ENCODE data around the gene CNGA2. TPM values are rescaled to one million over a fixed set of nuclear protein-coding genes. Genes with fewer than 3 reads are reported as not detected.

Gene CNGA2
- total RNA-seq (not detected), polyA plus RNA-seq (not detected)
- long read RNA-seq, donor 1 = 0 reads
- long read RNA-seq, donor 2 = 0 reads
- long read RNA-seq, donor 3 = 0 reads
- long read RNA-seq, donor 4 = 0 reads
- long read RNA-seq, donor 5 = 0 reads
- long read RNA-seq, donor 6 = 0 reads
- long read RNA-seq, donor 7 = 0 reads
- long read RNA-seq, donor 8 = 0 reads
- long read RNA-seq, donor 9 = 0 reads
- long read RNA-seq, donor 10 = 0 reads

GRCh38 chrX:151734446-151734845 lies at the start of gene CNGA2:
CNGA2 (plus strand) TSS chrX:151734746; CDS start chrX:151738484, 3,738 bp downstream.
- no peaks in the 10 kb centered on the region for H3K36me3 ChIP-seq (replicated peaks in 1 of 2)
- no peak for DNase-seq
- H3K4me1 ChIP-seq (replicated peaks in 1 of 2) = no peaks in the 10 kb centered on the region
- 63 to 68% (median 67%) methylated on average over 4 of the region's 4 CpGs for WGBS, 4 donors
- TF ChIP-seq, protein P1, sequence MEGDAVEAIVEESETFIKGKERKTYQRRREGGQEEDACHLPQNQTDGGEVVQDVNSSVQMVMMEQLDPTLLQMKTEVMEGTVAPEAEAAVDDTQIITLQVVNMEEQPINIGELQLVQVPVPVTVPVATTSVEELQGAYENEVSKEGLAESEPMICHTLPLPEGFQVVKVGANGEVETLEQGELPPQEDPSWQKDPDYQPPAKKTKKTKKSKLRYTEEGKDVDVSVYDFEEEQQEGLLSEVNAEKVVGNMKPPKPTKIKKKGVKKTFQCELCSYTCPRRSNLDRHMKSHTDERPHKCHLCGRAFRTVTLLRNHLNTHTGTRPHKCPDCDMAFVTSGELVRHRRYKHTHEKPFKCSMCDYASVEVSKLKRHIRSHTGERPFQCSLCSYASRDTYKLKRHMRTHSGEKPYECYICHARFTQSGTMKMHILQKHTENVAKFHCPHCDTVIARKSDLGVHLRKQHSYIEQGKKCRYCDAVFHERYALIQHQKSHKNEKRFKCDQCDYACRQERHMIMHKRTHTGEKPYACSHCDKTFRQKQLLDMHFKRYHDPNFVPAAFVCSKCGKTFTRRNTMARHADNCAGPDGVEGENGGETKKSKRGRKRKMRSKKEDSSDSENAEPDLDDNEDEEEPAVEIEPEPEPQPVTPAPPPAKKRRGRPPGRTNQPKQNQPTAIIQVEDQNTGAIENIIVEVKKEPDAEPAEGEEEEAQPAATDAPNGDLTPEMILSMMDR (IDR thresholded peaks at IDR 0.05) = no peak
- TF ChIP-seq POLR2A (IDR thresholded peaks at IDR 0.05) = no peak
- intact Hi-C loops (cut with DNase I) = no loop called here
- H3K4me3 ChIP-seq = no peak within 1 kb of the TSS
- H3K27ac ChIP-seq = no peak within 1 kb of the TSS
- H3K27me3 ChIP-seq = no peaks in the 10 kb centered on the region
- no peaks in the 10 kb centered on the region for H3K9me3 ChIP-seq (replicated peaks in 1 of 3)

GRCh38 chrX:151687635-151688034 lies 46.9 kb upstream of the CNGA2 start:
- Histone ChIP-seq H3K4me3 (no peak overlapping the region), H3K9me3 (replicated peaks in 1 of 3) (no peaks in the 10 kb centered on the region), H3K36me3 (replicated peaks in 1 of 2) (no peaks in the 10 kb centered on the region), H3K27ac (no peak overlapping the region), H3K27me3 (peaks cover 8% of the 10 kb centered on the region), H3K4me1 (replicated peaks in 1 of 2) (no peaks in the 10 kb centered on the region)
- intact Hi-C loops (cut with DNase I) = no loop called here
- no peak for TF ChIP-seq POLR2A (IDR thresholded peaks at IDR 0.05)
- TF ChIP-seq, protein P1 (IDR thresholded peaks at IDR 0.05) = no peak
- no peak for DNase-seq

DNA sequence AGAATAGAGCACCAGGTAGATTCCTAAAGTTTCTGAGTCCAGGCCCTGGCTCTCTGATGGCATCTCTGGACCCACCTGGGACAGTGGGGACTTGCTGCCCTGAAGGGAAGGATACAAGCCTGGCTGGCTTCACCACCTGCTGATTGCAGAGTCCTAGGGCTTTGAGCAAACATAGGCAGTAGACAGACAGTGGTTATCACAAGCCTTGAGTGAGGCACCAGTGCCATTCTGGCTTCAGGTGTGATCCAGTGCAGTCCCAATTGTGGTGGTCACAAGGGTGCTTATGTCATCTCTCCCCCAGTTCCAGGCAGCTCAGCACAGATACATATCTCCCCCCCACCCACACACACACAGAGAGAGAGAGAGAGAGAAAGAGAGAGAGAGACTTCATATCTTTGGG lies 45.9 kb upstream of the CNGA2 start:
- no peak overlapping the region for H3K27ac ChIP-seq
- no peak overlapping the region for H3K4me3 ChIP-seq
- DNase-seq = no peak
- H3K36me3 ChIP-seq (replicated peaks in 1 of 2) = no peaks in the 10 kb centered on the region
- H3K9me3 ChIP-seq (replicated peaks in 1 of 3) = no peaks in the 10 kb centered on the region
- H3K27me3 ChIP-seq = peaks cover 8% of the 10 kb centered on the region
- intact Hi-C loops (cut with DNase I) = no loop called here
- H3K4me1 ChIP-seq (replicated peaks in 1 of 2) = no peaks in the 10 kb centered on the region
- TF ChIP-seq POLR2A (IDR thresholded peaks at IDR 0.05) = no peak
- TF ChIP-seq, protein P1 (IDR thresholded peaks at IDR 0.05) = no peak

- H3K27me3 ChIP-seq = peaks cover 19% of the 10 kb centered on the region
Observed at GRCh38 chrX:151692825-151693224, 41.7 kb upstream of the CNGA2 start.

More at GRCh38 chrX:151692825-151693224, 41.7 kb upstream of the CNGA2 start:
- no peaks in the 10 kb centered on the region for H3K4me1 ChIP-seq (replicated peaks in 1 of 2)
- 86 to 93% (median 88%) methylated on average over 6 of the region's 6 CpGs; no CpG with 5 or more reads in 1 of the 4 donors for WGBS, 4 donors
- no peak overlapping the region for H3K4me3 ChIP-seq
- no peak for DNase-seq
- intact Hi-C loops (cut with DNase I) = no loop called here
- TF ChIP-seq, protein P1 (IDR thresholded peaks at IDR 0.05) = no peak
- no peak for TF ChIP-seq POLR2A (IDR thresholded peaks at IDR 0.05)
- no peaks in the 10 kb centered on the region for H3K9me3 ChIP-seq (replicated peaks in 1 of 3)
- H3K36me3 ChIP-seq (replicated peaks in 1 of 2) = no peaks in the 10 kb centered on the region
- H3K27ac ChIP-seq = no peak overlapping the region
